Measurements from ENCODE around the gene OCEL1.
"Not testable (repeated sequence)": the region's sequence is repeated elsewhere in the genome, so short reads cannot be mapped to it uniquely, and the experiment has no call there.

The OCEL1 gene

GRCh38 chr19:17226002-17226933 is at the start of gene OCEL1:
TSS of gene OCEL1 (plus strand) at chr19:17226226. CDS start at chr19:17226248, 22 bp downstream.
- peak; percentile 81 to 98 for DNase-seq (ENCODE audit: low read depth in 1 of 2, low spot score in 1 of 2)
- in situ Hi-C loops (cut with HindIII; ENCODE audit: low pct_unique_long_range_greater_than_20kb, low sequenced_read_pairs) = no loop called here
- TF ChIP-seq JUND (IDR thresholded peaks at IDR 0.05; ENCODE audit: low read depth) = no peak

- TF ChIP-seq JUND (IDR thresholded peaks at IDR 0.05; ENCODE audit: low read depth) = no peak
- in situ Hi-C loops (cut with HindIII; ENCODE audit: low pct_unique_long_range_greater_than_20kb, low sequenced_read_pairs) = no loop called here
- no peak for DNase-seq (ENCODE audit: low read depth in 1 of 2, low spot score in 1 of 2)
Observed at GRCh38 chr19:17178291-17178690, 47.7 kb upstream of the OCEL1 start.

DNA sequence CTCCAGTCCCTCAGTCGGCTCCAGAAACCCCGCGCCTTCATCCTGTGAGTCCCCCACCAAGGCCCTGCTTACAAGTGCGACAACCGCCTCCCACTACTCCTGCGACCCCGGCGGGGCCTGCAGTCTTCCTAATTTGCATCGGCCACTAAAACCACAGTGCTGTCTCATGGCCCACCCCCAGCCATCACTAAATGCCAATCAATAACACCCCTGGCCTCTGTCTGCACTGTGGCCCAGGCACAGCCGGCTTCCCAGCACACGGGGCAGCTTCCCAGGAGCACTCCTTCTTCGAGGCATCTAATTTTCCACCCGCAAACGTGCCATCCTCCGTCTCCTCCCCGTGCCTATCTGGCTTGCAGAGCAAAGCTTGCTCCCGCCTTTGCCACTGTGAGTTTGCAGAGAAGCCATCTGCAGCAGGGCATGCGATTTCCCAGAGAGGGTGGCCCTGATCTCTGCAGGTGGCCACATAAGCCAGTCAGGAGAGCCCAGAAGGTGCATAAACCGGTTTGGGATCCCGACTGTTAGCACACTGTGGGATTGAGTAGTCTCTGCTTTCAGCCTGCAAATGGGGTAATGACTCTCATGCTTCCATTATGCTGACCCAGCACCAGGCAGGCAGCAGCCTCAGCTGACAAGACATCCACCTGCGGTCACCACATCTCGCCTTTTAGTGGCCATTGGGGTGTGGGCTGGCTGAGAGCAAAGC is 44.9 kb upstream of the OCEL1 start:
- TF ChIP-seq JUND (IDR thresholded peaks at IDR 0.05; ENCODE audit: low read depth) = no peak
- no peak for DNase-seq (ENCODE audit: low read depth in 1 of 2, low spot score in 1 of 2)
- in situ Hi-C loops (cut with HindIII; ENCODE audit: low pct_unique_long_range_greater_than_20kb, low sequenced_read_pairs) = no loop called here

DNA sequence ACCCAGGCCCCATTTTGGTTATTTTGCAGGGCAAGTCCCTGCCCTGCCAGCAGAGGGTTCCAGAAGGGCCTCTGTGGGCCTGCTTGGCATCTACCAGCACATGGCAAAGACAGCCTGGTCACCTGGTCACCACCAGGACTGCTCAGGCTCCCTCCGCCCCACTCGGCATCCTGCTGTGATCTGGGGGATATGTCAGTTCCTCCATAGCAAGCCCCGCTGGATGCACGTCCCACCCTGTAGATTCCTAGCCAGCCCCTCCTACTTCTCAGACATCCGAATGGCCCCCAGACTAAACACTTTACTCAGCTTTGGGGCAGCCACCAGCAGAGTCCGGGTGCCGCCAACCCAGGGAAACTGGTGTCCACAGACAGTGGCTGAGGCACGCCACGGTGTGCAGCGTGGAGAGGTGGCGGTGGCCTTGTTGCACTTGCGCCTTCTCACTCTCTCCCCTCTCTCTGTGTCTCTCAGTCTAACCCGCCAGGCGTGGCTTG is 42.7 kb upstream of the OCEL1 start:
- TF ChIP-seq JUND (IDR thresholded peaks at IDR 0.05; ENCODE audit: low read depth) = no peak
- DNase-seq (ENCODE audit: low read depth in 1 of 2, low spot score in 1 of 2) = no peak
- in situ Hi-C loops (cut with HindIII; ENCODE audit: low pct_unique_long_range_greater_than_20kb, low sequenced_read_pairs) = no loop called here

GRCh38 chr19:17183858-17184321 is 42.1 kb upstream of the OCEL1 start:
- no peak for TF ChIP-seq JUND (IDR thresholded peaks at IDR 0.05; ENCODE audit: low read depth)
- in situ Hi-C loops (cut with HindIII; ENCODE audit: low pct_unique_long_range_greater_than_20kb, low sequenced_read_pairs) = no loop called here
- no peak for DNase-seq (ENCODE audit: low read depth in 1 of 2, low spot score in 1 of 2)

GRCh38 chr19:17184371-17184841 is 41.6 kb upstream of the OCEL1 start:
- DNase-seq (ENCODE audit: low read depth in 1 of 2, low spot score in 1 of 2) = no peak
- no peak for TF ChIP-seq JUND (IDR thresholded peaks at IDR 0.05; ENCODE audit: low read depth)
- in situ Hi-C loops (cut with HindIII; ENCODE audit: low pct_unique_long_range_greater_than_20kb, low sequenced_read_pairs) = no loop called here

DNA sequence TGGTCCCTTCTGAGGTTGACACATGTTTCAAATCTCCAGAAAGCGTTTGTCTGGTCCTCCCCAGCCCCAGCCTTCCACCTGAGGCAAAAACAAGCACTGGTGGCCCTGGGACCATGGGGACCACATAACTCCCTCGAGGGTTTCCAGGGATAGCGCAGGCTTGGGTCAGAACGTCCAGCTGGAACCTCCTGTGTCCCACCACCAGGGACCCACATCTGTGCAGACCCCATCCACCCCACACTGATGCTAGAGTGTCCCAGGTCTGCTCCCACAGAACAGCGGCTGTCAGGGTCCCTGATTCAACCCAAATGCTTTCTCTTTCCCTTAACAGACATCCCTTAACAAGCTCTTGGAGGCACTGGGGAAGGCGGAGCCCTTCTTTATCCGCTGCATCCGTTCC is 40.4 kb upstream of the OCEL1 start:
- no peak for DNase-seq (ENCODE audit: low read depth in 1 of 2, low spot score in 1 of 2)
- TF ChIP-seq JUND (IDR thresholded peaks at IDR 0.05; ENCODE audit: low read depth) = no peak
- in situ Hi-C loops (cut with HindIII; ENCODE audit: low pct_unique_long_range_greater_than_20kb, low sequenced_read_pairs) = no loop called here

DNA sequence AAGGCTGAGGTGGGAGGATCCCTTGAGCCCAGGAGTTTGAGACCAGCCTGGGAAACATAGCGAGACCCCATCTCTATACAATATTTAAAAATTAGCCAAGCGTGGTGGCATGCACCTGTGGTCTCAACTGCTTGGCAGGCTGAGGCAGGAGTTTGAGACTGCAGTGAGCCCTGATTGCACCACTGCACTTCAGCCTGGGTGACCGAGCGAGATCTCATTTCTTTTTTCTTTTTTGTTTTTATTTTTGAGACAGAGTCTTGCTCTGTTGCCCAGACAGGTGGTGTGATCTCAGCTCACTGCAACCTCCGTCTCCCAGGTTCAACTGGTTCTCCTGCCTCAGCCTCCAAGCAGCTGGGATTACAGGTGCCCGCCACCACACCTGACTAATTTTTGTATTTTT is 34.3 kb upstream of the OCEL1 start:
- in situ Hi-C loops (cut with HindIII; ENCODE audit: low pct_unique_long_range_greater_than_20kb, low sequenced_read_pairs); DNase-seq (ENCODE audit: low read depth in 1 of 2, low spot score in 1 of 2): not testable (repeated sequence)

- no peak for TF ChIP-seq JUND (IDR thresholded peaks at IDR 0.05; ENCODE audit: low read depth)
- no peak for DNase-seq (ENCODE audit: low read depth in 1 of 2, low spot score in 1 of 2)
- in situ Hi-C loops (cut with HindIII; ENCODE audit: low pct_unique_long_range_greater_than_20kb, low sequenced_read_pairs) = no loop called here
Observed at GRCh38 chr19:17192751-17193150, 33.3 kb upstream of the OCEL1 start.

GRCh38 chr19:17194608-17195007 is 31.4 kb upstream of the OCEL1 start:
- in situ Hi-C loops (cut with HindIII; ENCODE audit: low pct_unique_long_range_greater_than_20kb, low sequenced_read_pairs) = no loop called here
- DNase-seq (ENCODE audit: low read depth in 1 of 2, low spot score in 1 of 2) = no peak
- TF ChIP-seq JUND (IDR thresholded peaks at IDR 0.05; ENCODE audit: low read depth) = no peak

DNA sequence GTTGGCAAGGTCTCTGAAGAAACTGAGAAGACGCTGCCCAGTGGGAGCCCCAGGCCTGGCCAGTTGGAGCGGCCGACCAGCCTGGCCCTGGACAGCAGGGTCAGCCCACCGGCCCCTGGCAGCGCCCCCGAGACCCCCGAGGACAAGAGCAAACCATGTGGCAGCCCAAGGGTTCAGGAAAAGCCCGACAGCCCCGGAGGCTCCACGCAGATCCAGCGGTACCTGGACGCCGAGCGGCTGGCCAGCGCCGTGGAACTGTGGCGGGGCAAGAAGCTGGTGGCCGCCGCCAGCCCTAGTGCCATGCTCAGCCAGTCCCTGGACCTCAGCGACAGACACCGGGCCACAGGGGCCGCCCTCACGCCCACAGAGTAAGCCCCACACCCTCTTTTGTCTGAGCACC is 30.9 kb upstream of the OCEL1 start:
- TF ChIP-seq JUND (IDR thresholded peaks at IDR 0.05; ENCODE audit: low read depth) = no peak
- DNase-seq (ENCODE audit: low read depth in 1 of 2, low spot score in 1 of 2) = no peak
- in situ Hi-C loops (cut with HindIII; ENCODE audit: low pct_unique_long_range_greater_than_20kb, low sequenced_read_pairs) = no loop called here

DNA sequence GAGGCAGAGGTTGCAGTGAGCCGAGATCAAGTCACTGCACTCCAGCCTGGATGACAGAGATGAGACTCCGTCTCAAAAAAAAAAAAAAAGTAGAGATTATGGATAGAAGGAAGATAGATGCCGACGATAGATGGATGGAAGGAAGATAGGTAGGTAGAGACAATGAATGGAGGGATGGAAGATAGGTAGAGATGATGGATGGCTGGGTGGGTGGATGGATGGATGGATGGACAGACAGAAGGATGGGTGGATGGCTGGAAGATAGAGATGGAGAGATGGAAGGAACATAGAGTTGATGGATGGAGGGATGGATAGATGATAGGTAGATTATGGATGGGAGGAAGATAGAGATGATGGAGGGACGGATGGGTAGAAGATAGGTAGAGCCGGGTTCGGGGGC is 29.4 kb upstream of the OCEL1 start:
- no peak for TF ChIP-seq JUND (IDR thresholded peaks at IDR 0.05; ENCODE audit: low read depth)
- DNase-seq (ENCODE audit: low read depth in 1 of 2, low spot score in 1 of 2) = no peak
- in situ Hi-C loops (cut with HindIII; ENCODE audit: low pct_unique_long_range_greater_than_20kb, low sequenced_read_pairs) = no loop called here

GRCh38 chr19:17197666-17198065 is 28.4 kb upstream of the OCEL1 start:
- TF ChIP-seq JUND (IDR thresholded peaks at IDR 0.05; ENCODE audit: low read depth) = no peak
- no peak for DNase-seq (ENCODE audit: low read depth in 1 of 2, low spot score in 1 of 2)
- in situ Hi-C loops (cut with HindIII; ENCODE audit: low pct_unique_long_range_greater_than_20kb, low sequenced_read_pairs) = no loop called here
